IPS DF 4.7 (cell line): ENCODE measurements around the gene NBPF1.
"Not testable (repeated sequence)": the region's sequence is repeated elsewhere in the genome, so short reads cannot be mapped to it uniquely, and the experiment has no call there.

Experiments
- DNase-seq: peaks from one replicate; pipeline ENCODE4 v3.0.0-alpha.2; 2013; ENCODE audit warnings: low spot score; ENCODE audit errors: extremely low read depth

The NBPF1 gene

GRCh38 chr1:16607853-16608815 is 5.2 kb downstream of the NBPF1 start:
- not testable (repeated sequence) for DNase-seq

- no peak for DNase-seq
Observed at GRCh38 chr1:16607433-16607851, 5.9 kb downstream of the NBPF1 start.

GRCh38 chr1:16606666-16607432 is 6.5 kb downstream of the NBPF1 start:
- DNase-seq = not testable (repeated sequence)

- no peak for DNase-seq
Observed at GRCh38 chr1:16605532-16606505, 7.5 kb downstream of the NBPF1 start.

GRCh38 chr1:16605213-16605525 is 8.2 kb downstream of the NBPF1 start:
- DNase-seq = no peak

GRCh38 chr1:16604514-16605212 is 8.7 kb downstream of the NBPF1 start:
- not testable (repeated sequence) for DNase-seq

- DNase-seq = not testable (repeated sequence)
Observed at GRCh38 chr1:16603623-16604022, 9.7 kb downstream of the NBPF1 start.

GRCh38 chr1:16602336-16603011 is 10.9 kb downstream of the NBPF1 start:
- not testable (repeated sequence) for DNase-seq

- DNase-seq = not testable (repeated sequence)
Observed at GRCh38 chr1:16600855-16601786, 12.2 kb downstream of the NBPF1 start.

- not testable (repeated sequence) for DNase-seq
Observed at GRCh38 chr1:16599326-16599725, 14.0 kb downstream of the NBPF1 start.

GRCh38 chr1:16595216-16595615 is 18.1 kb downstream of the NBPF1 start:
- DNase-seq = not testable (repeated sequence)

- DNase-seq = not testable (repeated sequence)
Observed at GRCh38 chr1:16591845-16592244, 21.5 kb downstream of the NBPF1 start.

GRCh38 chr1:16588081-16588480 is 25.3 kb downstream of the NBPF1 start:
- DNase-seq = not testable (repeated sequence)

- DNase-seq = not testable (repeated sequence)
Observed at GRCh38 chr1:16587639-16588038, 25.7 kb downstream of the NBPF1 start.

- not testable (repeated sequence) for DNase-seq
Observed at GRCh38 chr1:16565324-16565723, 48.0 kb downstream of the NBPF1 start.

- not testable (repeated sequence) for DNase-seq
Observed at GRCh38 chr1:16561035-16561434, 52.3 kb downstream of the NBPF1 start.

- not testable (repeated sequence) for DNase-seq
Observed at GRCh38 chr1:16560498-16560897, 52.9 kb downstream of the NBPF1 start.

- not testable (repeated sequence) for DNase-seq
Observed at GRCh38 chr1:16559688-16560087, 53.7 kb downstream of the NBPF1 start.

GRCh38 chr1:16557034-16557433 is 56.3 kb downstream of the NBPF1 start:
- DNase-seq = not testable (repeated sequence)
